ENCODE measurements around the gene RFNG. TPM values are rescaled to one million over a fixed set of nuclear protein-coding genes. Genes with fewer than 3 reads are reported as not detected.

The RFNG gene
- polyA plus RNA-seq, 1 experiment, result 23.7 TPM

GRCh38 chr17:82058230-82058854, 6.7 kb upstream of the RFNG start:
- TF ChIP-seq CTCF (IDR thresholded peaks at IDR 0.05; ENCODE audit: insufficient read depth, low read depth, low read length), result no peak
- no peaks in the 10 kb centered on the region for H3K27me3 ChIP-seq (ENCODE audit: control insufficient read depth, insufficient read depth, low read length)
- H3K4me3 ChIP-seq (ENCODE audit: low read depth, low read length), result no peak overlapping the region
- peaks cover 69% of the 10 kb centered on the region for H3K36me3 ChIP-seq (ENCODE audit: control insufficient read depth, insufficient read depth, low read length)
- no peak for DNase-seq (ENCODE audit: low read depth)
- CTCF ChIA-PET, result interaction anchor here (1.4 to 2.5 kb wide), 2 partner anchors 28 to 98 kb away, joined by 5 to 7 read pairs; no protein-coding TSS in a partner anchor
- POLR2A ChIA-PET, result no interaction called here

GRCh38 chr17:82056729-82057621, 5.4 kb upstream of the RFNG start:
- ChIA-PET POLR2A (no interaction called here), CTCF (interaction anchor here (1.0 to 1.4 kb wide), 2 partner anchors 26 to 97 kb away, joined by 3 to 5 read pairs; no protein-coding TSS in a partner anchor)
- H3K36me3 ChIP-seq (ENCODE audit: control insufficient read depth, insufficient read depth, low read length), result peaks cover 60% of the 10 kb centered on the region
- no peak for DNase-seq (ENCODE audit: low read depth)
- no peak overlapping the region for H3K4me3 ChIP-seq (ENCODE audit: low read depth, low read length)
- TF ChIP-seq CTCF (IDR thresholded peaks at IDR 0.05; ENCODE audit: insufficient read depth, low read depth, low read length), result no peak
- H3K27me3 ChIP-seq (ENCODE audit: control insufficient read depth, insufficient read depth, low read length), result no peaks in the 10 kb centered on the region

GRCh38 chr17:82055965-82056728, 4.5 kb upstream of the RFNG start:
- ChIA-PET CTCF (interaction anchor here (1.0 kb wide), 1 partner anchor 26 kb away, joined by 3 read pairs; no protein-coding TSS in a partner anchor), POLR2A (interaction anchor here (0.5 kb wide), 1 partner anchor 126 kb away, joined by 5 read pairs; no protein-coding TSS in a partner anchor)
- Histone ChIP-seq H3K27me3 (ENCODE audit: control insufficient read depth, insufficient read depth, low read length) (no peaks in the 10 kb centered on the region), H3K36me3 (ENCODE audit: control insufficient read depth, insufficient read depth, low read length) (peaks cover 54% of the 10 kb centered on the region), H3K4me3 (ENCODE audit: low read depth, low read length) (no peak overlapping the region)
- no peak for DNase-seq (ENCODE audit: low read depth)
- no peak for TF ChIP-seq CTCF (IDR thresholded peaks at IDR 0.05; ENCODE audit: insufficient read depth, low read depth, low read length)

GRCh38 chr17:82055023-82055964, 3.7 kb upstream of the RFNG start:
- no peak for TF ChIP-seq CTCF (IDR thresholded peaks at IDR 0.05; ENCODE audit: insufficient read depth, low read depth, low read length)
- CTCF ChIA-PET, result interaction anchor here (1.6 kb wide), 1 partner anchor 24 kb away, joined by 5 read pairs; the partner anchor contains the start of gene RAC3
- no peak overlapping the region for H3K4me3 ChIP-seq (ENCODE audit: low read depth, low read length)
- no peaks in the 10 kb centered on the region for H3K27me3 ChIP-seq (ENCODE audit: control insufficient read depth, insufficient read depth, low read length)
- no peak for DNase-seq (ENCODE audit: low read depth)
- POLR2A ChIA-PET, result no interaction called here
- H3K36me3 ChIP-seq (ENCODE audit: control insufficient read depth, insufficient read depth, low read length), result peaks cover 47% of the 10 kb centered on the region

Measured in BJ (cell line).